HTR-8/SVneo (cell line): ENCODE measurements around the gene ERVFRD-1.
"Not testable (repeated sequence)": the region's sequence is repeated elsewhere in the genome, so short reads cannot be mapped to it uniquely, and the experiment has no call there.

ENCODE experiments used
- DNase-seq: peaks from one replicate; pipeline ENCODE4 v3.0.0; 2011; ENCODE audit warnings: low spot score, mixed read lengths; ENCODE audit not compliant: insufficient read length
- FAIRE-seq: peaks from 2 replicates; lab custom pipeline; 2011; peaks lifted over from hg19 to GRCh38; lab: Jason Lieb, UNC

Gene ERVFRD-1

DNA sequence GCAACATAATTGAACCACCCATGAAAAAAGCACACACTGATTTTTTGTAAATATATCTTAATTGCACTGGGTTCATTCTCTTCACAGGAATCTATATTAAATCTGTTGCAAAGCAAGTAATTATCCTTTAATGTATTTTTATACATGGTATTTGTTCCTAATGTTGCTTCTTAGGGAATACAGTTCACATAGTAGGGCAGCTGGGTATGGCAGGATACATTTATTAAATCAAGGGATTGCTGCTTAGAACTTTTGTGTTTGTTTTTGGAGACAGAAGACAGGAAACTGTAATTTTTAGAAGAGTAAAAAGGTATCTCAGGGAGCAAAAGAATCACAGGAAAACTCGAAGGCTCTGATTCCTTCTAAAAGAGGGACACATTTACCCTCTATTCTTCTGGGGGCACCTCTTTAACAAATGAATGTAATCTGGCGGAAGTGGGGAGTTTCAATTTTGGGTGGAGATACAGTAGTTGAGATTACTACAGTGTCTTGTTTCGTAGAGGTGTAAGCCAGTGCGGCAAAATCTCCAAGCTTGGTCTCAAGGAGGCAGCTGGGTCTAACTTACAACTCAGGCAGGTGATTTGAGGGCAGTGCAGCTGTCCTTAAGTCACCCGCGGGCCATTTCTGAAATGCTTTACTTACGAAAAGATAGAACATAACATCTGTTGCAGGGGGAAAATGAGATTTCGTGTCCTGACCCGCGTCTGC is 18.7 kb downstream of the ERVFRD-1 start:
- no peak for FAIRE-seq
- peak; percentile 43 for DNase-seq

DNA sequence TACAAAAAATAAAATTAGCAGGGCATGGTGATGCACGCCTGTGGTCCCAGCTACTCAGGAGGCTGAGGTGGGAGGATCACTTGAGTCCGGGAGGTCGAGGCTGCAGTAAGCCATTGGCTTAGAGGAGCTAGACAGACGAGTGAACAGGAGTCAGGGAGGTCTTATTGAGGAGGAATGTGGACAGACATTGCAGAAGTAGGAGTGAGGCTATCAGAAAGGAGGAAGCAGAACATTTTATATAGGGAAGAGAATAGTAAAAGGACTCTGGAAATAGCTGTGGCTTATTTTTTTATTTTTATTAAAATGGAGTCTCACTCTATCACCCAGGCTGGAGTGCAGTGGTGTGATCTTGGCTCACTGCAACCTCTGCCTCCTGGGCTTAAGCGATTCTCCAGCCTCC is 20.4 kb downstream of the ERVFRD-1 start:
- DNase-seq, FAIRE-seq: not testable (repeated sequence)

DNA sequence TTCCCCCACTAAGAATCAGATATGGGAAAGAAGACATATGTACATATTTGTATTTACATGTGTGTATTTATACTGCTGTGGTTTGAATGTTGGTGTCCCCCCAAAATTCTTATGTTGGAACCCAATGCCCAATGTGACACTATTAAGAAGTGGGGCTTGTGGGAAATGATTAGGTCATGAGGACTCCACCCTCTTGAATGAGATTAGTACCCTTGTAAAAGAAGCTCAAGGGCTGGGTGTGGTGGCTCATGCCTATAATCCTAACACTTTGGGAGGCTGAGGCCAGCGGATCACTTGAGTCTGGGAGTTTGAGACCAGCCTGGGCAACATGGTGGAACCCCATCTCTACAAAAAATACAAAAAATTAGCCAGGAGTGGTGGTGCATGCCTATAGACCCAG is 21.8 kb downstream of the ERVFRD-1 start:
- FAIRE-seq (no peak), DNase-seq (no peak)

DNA sequence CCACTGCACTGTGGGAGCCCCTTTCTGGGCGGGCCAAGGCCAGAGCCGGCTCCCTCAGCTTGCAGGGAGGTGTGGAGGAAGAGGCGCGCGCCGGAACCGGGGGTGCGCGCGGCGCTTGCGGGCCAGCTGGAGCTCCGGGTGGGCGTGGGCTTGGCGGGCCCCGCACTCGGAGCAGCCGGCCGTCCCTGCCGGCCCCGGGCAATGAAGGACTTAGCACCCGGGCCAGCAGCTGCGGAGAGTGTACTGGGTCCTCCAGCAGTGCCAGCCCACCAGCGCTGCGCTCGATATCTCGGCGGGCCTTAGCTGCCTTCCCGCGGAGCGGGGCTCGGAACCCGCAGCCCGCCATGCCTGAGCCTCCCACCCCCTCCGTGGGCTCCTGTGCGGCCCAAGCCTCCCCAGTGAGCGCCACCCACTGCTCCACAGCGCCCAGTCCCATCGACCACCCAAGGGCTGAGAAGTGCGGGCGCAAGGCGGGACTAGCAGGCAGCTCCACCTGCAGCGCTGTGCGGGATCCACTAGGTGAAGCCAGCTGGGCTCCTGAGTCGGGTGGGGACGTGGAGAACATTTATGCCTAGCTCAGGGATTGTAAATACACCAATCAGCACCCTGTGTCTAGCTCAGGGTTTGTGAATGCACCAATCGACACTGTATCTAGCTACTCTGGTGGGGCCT is 24.2 kb downstream of the ERVFRD-1 start:
- not testable (repeated sequence) for DNase-seq, FAIRE-seq

DNA sequence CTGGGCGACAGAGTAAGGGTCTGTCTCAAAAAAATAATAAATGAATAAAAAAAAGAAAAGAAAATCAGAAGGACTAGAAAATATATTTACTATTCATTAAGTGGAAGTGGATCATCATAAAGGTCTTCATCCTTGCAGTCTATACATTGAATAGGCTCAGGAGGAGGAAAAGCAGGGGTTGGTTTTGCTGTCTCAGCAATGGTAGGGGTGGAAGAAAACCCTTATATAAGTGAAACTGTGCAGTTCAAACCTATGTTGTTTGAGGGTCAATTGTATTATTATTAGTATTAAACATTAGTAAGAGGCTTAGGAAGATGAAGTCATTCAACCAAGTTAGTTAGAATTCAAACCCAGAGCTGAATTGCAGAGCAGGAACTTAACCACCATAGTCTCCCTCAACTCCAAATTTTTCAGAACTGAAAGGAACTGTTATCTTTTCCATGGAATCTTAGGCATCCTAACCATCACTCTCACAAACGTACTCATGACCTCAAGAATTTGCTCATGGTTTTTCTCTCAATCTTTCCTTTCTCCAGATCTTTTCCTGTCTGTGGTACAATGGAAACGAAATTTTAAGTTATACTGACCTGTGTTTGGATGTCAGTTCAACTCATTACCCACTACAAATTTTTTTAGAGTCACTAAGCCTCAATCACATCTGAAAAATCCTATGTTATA is 25.6 kb downstream of the ERVFRD-1 start:
- FAIRE-seq (no peak), DNase-seq (peak; percentile 59)

DNA sequence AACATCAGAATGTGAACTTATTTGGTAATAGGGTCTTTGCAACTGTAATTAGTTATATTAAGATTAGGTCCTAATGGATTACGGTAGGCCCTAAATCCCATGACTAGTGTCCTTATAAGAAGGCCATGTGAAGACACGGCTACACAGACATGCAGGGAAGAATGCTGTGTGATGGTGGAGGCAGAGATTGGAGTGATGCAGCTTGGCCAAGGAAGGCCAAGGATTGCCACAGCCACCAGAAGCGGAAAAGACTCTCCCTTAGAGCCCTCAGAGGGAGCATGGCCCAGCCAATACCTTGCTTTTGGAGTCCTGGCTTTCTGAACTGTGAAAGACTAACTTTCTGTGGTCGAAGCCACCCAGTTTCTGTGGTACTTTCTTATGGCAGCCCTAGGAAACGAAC is 27.6 kb downstream of the ERVFRD-1 start:
- no peak for FAIRE-seq
- DNase-seq: no peak

DNA sequence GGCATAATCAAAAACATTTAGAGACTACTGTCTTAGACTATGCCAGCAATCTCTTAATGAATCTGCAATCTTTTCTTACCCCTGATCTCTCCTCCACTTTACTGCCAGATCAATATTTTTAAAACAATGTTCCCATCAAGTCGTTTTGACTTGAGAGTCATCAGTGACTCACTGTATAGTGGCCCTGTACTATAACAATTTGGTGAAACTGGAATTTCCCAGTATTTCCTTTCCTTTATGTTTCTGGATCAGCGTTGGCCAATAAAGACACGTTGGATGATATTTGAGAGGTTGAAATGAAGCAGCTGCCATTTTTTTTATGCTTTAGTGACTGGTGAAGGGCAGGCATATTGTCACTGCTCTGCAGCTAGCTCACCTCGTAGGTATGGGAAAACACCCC is 28.0 kb downstream of the ERVFRD-1 start:
- peak; percentile 31 for FAIRE-seq
- peak; percentile 27 for DNase-seq

DNA sequence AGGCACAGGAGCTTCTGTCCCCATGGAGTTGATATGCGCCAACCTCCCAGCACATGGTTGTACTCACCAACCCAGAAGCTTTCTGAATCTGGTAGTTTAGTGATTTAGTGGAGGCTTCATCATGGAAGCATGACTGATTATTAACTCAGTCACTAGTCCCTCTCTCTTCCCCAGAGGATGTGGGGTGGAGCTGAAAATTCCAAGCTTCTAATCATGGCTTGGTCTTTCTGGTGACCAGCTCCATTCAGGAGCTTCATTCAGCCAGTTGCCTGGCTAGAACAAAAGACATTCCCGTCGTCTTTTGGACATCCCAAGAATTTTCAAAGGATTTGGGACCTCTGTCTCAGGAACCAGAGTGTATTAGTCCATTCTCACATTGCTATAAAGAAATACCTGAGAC is 31.2 kb downstream of the ERVFRD-1 start:
- DNase-seq (no peak), FAIRE-seq (no peak)

DNA sequence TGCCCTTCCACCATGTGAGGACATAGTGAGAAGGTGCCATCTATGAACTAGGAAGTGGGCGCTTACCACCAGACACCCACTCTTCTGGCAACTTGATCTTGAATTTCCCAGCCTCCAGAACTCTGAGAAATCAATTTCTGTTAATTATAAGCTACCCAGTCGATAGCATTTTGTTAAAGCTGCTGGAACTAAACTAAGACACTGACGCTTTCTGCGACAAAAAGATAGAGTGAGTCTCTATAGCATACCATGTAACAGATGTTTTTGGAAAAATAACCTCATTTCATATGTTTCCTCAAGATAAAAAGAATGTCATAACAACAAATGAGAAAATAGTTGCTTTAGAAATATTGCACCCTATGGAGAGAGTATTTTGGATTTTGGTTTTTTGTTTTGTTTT is 33.3 kb downstream of the ERVFRD-1 start:
- DNase-seq (no peak), FAIRE-seq (no peak)

DNA sequence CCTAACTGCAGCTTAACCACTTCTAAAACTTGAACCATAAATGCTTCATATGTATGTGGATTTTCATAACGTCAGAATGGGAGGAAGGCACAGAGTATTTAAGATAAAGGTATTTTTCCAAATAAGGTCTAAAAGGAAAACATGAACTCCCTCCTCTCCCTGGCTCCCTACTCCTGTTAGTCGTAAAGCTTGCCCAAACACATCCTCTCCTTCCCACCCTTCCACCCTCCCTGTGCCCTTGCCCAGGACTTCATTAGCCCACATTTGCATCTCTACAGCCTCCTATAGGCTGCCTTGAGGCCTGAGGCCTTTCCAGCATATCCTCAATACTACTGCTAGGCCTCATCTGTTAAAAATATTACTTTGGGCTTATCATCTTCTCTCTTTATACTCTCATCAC is 35.0 kb downstream of the ERVFRD-1 start:
- DNase-seq (no peak), FAIRE-seq (no peak)

DNA sequence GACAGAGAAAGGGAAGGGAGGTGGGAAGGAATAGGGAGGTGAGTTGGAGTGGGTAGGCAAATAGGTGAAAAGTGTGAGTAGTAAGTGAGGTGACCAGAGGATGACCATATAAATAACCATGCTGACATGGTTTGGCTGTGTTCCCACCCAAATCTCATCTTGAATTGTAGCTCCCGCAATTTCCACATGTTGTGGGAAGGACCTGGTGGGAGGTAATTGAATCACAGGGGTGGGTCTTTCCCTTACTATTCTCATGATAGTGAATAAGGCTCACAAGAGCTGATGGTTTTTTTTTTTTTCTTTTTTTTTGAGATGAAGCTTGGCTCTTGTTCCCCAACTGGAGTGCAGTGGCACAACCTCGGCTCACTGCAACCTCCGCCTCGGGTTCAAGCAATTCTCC is 39.4 kb downstream of the ERVFRD-1 start:
- FAIRE-seq (no peak), DNase-seq (no peak)

DNA sequence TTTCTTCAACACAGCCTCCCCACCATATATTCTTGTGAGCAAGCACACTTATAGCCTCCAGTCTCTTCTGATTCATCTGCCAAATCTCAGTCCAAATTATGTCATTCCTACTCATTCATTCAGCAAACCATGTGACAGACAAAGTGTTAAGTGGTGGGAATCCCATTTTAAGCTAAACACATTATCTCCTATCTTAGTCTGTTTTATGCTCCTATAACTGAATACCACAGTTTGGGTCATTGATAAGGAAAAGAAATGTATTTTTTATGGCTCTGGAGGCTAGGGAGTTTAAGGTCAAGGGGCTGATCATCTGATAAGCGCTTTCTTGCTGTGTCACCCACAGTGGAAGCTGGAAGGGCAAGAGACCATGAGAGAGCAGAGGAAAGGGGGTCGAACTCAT is 41.8 kb downstream of the ERVFRD-1 start:
- FAIRE-seq (no peak), DNase-seq (no peak)

DNA sequence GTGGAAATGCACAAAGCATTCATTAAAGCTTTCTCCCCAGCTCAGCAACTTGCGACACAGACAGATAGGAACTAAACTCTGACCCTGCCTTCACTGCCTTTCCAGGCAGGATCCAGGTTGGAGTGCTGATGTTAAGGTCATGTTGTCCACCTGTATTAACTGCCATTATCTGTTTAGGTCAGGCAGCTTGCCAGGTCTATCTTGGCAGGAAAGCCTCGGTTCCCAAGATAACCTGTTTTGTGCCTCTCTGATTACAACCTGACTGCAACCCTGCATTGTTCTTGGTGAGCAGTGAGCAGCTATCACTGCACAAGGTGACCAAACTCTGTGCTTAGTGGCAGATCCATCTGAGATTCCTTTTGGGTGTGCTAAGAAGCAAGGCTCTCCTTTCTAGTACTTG is 44.2 kb downstream of the ERVFRD-1 start:
- DNase-seq (no peak), FAIRE-seq (peak; percentile 9)

DNA sequence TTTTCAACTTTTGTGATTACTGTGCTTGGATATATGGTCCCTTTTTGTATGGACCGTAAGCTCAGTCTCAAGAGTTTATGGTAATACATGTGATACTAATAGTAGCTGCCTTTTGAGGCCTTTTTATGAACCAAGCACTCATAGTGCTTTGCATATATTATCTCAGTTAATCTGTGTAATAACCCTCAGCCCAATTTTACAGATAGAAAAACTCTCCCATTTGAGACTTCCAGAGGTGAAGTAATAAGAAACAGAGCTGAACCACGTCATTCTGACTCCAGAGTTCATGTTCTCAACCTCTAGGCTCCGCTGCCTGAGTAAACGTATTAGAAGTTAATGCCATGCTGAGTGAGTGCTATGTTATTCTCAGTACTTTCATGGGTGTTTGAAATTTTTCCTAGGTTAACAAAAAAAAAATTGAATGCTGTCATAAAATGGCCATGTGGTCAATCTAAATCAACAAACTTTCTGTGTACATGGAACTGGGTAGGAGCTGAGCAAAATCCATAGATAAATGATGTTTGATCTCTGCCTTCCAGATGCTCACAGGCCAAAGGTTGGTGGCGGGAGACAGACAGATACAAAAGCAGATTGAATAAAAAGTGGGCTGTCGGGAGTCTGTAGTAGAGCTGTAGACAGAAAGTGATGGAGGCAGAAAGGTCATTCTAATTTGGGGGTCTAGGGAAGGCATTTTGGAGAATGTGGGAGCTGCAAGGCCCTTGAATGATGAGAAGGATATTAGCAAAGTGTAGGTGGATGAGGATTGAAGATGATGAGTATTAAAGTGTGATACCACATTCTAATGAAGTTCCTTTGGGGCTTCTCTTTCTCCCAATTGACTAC is 44.8 kb downstream of the ERVFRD-1 start:
- peak; percentile 13 for FAIRE-seq
- no peak for DNase-seq

DNA sequence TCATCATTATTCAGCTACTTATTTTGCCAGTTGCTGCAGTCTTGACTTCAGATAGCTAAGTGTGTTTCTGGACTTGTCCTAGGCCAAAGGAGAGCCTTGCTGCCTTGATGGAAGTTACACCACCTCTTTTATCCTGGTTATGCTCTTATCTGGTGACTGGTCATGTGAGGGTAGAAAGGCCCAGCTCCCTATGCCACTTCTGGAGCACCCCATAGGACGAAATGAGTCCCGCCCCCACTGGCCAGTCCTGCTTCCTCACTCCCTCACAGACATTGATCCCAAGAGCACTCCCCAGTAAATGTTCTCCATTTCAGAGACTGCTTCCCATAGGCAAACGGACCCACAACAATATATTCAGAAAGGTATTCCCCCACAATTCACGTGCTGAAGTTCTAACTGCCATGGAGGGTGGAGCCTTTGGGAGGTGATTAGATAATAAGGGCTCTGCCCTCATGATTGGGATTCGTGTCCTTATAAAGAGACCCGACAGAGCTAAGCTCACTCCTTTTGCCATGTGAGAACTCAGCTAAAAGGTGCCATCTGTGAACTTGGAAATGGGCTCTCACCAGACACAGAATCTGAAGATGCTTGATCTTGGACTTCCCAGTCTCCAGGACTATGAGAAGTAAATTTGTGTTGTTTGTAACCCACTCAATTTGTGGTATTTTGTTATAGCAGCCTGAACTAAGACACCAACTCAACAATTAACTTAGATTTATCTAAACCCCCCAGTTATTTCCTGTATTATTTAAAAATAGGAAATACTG is 45.9 kb downstream of the ERVFRD-1 start:
- FAIRE-seq (no peak), DNase-seq (no peak)

DNA sequence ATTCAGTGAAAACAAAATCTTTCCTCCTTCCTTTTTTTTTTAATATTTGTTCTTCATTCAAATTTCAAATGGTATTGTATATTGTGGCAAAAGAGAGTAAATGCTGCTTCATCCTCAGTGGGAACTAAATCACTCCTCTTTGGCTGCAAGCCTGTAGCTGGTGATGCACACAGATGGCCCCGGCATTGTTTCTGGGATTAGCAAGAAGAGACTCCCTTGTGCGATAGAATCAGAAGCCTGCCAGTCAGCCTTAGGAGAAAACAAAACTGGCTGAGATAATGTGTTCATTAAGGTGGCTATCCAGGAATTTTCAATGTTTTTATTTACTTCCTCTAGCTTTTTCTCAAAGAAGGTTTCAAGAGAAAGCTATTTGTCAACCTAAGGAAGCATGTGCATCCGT is 46.7 kb downstream of the ERVFRD-1 start:
- FAIRE-seq: no peak
- DNase-seq: no peak

DNA sequence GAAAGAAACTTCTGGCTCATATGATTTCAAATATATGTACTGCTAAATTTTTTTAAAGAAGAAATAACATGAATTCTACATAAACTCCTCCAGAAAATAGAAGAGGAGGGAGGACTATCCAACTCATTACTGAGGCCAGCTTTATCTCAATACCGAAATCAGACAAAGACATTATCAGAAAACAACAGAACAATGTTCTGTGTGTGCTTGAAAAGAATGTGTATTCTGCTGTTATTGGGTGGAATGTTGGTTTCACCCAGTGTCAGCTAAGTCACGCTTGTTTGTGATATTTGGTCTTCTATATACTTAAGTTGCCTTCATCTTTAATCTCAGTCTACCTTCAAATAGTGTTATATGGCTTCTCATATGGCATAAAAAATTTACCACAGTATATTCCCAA is 48.8 kb downstream of the ERVFRD-1 start:
- DNase-seq: no peak
- peak; percentile 57 for FAIRE-seq

DNA sequence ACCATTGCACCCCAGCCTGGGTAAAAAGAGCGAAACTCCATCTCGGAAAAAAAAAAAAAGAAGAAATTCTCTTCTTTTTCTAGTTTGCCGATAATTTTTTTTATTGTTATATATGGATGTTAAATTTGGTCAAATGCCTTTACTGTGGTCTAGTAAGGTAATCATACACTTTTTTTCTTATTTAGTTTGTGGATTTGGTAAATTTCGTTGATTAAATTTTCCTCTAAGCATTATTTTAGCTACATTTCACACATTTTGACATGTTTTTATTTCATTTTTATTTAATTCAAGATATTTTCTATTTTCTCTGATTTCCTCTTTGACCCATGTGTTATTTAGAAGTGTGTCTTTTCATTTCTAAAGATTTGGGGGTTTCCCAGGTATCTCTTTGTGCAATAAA is 49.4 kb downstream of the ERVFRD-1 start:
- DNase-seq: no peak
- FAIRE-seq: no peak

DNA sequence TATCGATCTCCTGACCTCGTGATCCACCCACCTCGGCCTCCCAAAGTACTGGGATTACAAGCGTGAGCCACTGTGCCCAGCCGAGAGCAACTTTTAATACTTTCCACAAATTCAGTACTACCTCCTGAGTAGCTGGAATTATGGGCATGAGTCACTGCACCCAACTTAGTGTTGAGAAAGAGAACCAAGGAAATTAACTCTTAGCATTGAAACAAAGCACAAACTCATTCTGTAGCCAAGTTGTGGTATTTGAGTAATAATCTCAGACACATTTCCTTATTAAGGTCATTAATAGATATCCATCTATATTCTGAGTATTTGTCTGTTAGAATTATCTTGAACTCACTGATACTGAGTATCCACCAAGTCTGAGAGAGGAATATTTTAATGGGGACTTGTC is 53.1 kb downstream of the ERVFRD-1 start:
- no peak for FAIRE-seq
- DNase-seq: no peak

DNA sequence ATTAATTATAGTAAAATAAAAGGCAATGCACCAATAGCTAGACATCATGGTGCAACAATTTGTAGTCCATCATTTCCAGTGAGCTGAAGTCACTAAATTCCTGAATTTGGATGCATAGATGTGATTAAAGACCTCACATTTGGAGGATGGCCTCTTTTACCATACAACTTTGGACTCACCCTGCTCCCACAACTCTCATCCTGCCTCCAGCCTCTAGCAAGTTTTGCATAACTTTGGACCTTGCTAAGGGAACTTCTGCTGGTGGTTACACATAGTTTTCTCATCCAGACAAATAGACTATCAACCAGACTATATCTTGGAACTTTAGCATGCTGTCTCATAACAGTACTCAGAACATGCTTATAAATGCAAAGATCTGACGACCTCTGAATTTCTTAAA is 54.7 kb downstream of the ERVFRD-1 start:
- DNase-seq: no peak
- FAIRE-seq: no peak
